ENCODE data around the gene TBC1D10A.

The TBC1D10A gene

DNA sequence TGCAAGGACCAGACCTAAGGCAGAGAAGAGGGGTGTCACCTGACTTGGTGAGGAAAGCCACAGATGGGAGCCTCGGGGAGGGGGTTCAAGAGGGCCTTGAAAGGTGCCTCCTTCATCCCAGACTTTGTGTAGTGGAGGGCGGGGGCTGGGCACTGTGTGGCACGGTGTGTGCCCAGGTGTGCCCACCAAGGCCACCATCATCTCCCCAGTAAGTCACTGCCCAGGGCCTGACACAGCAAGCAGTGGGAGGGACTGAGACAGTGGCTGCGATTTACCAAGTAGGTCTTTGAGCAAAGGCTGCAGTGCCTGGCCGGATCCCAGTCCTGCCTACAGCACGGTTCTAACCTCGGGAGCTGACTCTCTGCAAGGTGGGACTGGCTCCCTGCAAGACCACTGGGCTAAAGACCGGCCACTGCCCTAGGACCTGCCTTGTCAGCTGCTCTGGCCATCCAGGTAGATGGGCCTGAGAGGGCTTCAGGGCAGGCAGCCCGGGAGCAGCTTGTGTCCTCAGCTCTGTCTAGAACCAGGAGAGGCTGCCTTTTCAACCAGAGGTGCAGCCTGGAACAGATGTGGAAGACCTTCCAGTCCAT, 61.5 kb downstream of the TBC1D10A start:
- DNase-seq: no peak

DNA sequence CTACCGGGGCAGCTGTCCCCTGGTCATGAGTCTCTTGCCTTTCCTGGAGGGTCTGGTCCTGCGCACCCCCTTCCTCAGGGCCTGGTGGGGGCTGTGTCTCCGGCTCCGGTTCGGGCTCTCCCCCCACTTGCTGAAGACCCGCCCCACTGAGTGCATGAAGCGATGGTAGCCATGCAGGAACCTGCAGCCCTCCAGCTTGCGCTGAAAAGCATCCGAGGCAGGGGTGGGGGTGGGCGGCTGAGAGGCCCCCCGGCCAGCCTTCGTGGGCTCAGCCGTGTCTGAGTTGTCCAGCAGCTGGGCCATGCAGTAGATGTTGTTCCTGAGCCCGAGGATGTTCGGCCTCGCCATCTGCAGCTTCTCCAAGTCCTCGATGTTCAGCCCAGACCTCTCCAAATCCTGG, 62.9 kb downstream of the TBC1D10A start:
- no peak for DNase-seq

DNA sequence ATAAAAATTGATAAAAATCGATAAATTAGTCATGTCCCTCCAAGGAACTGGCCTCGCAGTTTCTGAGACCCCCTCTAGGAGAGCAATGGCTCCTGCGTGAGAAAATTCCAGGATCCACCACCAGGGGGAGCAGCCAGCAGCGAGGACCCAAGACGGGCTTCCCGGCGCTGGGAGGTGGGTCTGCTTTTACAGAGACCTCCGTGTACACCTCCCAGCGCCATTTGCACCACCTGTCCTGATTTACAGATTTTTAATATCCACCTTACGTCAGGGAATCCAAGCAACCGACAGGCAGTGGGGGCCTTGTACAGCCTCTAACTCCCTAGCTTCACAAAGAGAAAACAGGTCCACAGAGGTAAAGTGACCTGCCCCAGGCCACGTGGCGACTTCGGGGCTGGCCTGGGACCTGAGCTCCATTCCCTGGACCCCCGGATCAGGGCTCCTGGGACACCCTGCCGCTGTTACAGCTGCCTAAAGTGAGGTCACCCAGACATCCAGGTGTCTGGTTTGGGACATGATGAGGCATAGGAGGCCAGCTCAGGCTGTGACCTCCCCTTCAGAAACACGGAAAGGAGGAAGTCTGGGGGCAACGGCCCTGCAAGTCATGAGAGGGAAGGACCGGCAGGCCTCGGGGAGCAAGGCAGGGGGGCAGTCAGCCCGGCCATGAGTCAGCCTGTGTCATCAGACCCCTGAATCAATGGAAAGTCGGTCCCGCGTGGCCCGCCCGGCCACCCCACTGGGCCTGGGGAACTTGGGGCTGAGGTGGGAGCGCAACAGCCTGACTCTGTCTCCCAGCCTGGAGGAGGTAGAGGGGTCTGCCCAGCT, 63.6 kb downstream of the TBC1D10A start:
- DNase-seq: peak; percentile 68

- no peak for DNase-seq
Observed at GRCh38 chr22:30262112-30262511, 64.6 kb downstream of the TBC1D10A start.

- DNase-seq: no peak
Observed at GRCh38 chr22:30261134-30261533, 65.6 kb downstream of the TBC1D10A start.

GRCh38 chr22:30260682-30261081, 66.1 kb downstream of the TBC1D10A start:
- no peak for DNase-seq

- DNase-seq: no peak
Observed at GRCh38 chr22:30260276-30260675, 66.5 kb downstream of the TBC1D10A start.

- no peak for DNase-seq
Observed at GRCh38 chr22:30254314-30254713, 72.4 kb downstream of the TBC1D10A start.

- DNase-seq: no peak
Observed at GRCh38 chr22:30253205-30253852, 73.4 kb downstream of the TBC1D10A start.

GRCh38 chr22:30252411-30253204, 74.1 kb downstream of the TBC1D10A start:
- no peak for DNase-seq

- DNase-seq: no peak
Observed at GRCh38 chr22:30251711-30252110, 75.0 kb downstream of the TBC1D10A start.

GRCh38 chr22:30250661-30251267, 76.0 kb downstream of the TBC1D10A start:
- peak; percentile 24 for DNase-seq

- no peak for DNase-seq
Observed at GRCh38 chr22:30250039-30250565, 76.6 kb downstream of the TBC1D10A start.

GRCh38 chr22:30249049-30250038, 77.4 kb downstream of the TBC1D10A start:
- DNase-seq: no peak

DNA sequence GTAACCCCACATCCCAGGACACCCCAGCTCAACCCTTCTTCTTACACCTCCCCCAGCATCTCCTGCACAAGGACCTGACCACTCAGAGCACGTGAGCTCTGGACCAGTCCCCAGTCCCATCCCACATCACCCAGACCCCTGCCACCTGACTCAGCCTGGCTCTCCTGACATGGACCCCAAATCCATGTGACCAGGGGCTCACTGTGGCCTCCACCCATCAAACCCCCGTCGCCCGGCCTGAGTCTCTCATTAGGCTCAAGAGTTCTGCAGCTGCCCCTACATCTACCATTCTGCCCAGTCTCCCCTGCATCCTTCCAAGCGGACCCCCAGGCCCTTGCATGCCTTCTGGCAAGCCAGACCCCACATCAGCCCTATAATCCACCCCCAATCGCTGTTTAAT, 78.3 kb downstream of the TBC1D10A start:
- no peak for DNase-seq

DNA sequence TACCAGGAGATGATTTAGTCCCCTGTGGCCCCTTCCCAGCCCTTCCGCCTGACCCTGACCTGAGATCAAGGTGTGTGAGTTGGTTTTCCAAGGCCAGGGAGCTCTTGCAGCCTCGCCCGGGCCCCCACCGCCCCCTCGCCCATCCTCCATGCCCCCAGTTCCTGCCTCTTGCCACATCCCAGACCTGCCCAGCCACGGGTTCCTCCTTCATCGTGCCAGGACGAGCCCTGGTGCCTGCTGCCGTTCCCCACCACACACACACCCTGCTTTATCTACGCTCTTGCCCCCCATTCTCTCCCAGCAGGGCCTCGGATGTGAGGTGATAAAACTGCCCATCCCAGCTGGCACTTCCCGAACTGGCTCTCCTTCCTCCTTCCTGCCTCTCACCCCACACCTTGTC, 78.8 kb downstream of the TBC1D10A start:
- DNase-seq: no peak

GRCh38 chr22:30247561-30247960, 79.2 kb downstream of the TBC1D10A start:
- no peak for DNase-seq

DNA sequence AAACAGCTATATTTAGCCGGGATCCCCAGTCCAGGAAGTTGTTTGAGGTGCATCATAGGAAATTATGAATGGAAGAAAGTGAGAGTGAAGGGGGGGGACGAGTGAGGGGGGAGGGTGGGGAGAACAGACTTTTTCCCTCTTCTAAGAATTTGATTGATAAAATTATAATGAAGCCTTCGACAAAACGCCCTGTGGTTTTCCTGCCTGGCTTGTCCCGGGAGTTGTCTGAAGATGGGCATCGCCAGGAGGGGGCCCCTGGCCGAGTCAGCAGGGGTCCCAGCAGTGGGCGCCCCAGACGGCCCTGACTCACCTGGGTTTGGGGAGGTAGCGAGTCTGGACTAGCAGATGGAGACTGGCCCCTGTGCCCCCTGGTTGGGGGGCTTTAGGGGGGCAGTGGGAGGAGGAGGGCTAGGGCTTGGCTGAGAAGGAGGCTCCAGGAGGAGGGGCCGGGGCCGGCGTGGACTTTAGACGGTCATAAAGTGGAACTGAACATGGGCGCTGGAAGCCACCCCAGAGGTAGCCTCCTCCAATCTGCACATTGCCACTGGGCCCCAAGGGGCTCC, 79.8 kb downstream of the TBC1D10A start:
- DNase-seq: no peak

DNA sequence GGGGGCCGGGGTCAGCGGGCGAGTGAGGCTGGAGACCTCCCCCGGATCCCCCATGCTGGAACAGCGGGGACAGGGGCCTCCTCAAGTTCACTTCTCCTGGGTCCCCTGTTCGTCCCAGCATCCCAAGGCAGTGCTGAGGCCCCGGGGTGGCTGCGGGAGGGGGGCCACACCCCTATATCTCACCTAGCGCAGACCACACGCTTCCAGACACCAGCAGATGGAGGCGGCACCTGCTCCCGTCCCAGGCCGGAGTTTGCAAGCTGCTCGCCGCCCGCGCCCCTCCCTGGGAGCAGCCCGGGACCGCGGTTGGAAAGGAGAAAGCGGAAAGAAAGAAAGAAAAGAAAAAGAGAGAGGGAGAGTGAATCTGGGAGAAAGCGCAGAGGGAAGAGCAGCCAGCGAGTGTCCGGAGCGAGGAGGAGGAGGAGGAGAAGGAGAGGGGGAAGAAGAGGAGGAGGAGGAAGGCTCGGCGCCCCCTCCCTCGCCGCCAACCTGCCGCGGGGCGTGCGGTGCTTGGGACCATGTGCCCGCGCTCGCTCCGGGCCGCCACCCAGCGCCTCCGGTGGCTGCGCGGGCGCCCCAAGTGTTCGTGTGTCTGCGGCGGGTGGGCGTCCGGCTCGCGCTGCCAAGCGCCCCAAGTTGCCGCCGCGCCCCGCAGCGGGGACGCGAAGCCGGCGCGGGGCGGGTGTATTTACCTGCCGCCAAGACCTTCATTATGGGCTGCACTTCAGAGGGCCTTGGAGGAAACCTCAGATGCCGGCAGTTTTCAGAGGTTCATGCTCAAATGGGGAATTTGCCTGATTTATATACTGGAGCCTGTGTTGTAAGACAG, 80.5 kb downstream of the TBC1D10A start, which contains the start of gene LIF:
Gene LIF (minus strand): TSS at position 775 of the 829 bp plus-strand sequence. CDS start 64 bp downstream, at position 711.
- peak; percentile 61 for DNase-seq

All from stimulated activated naive CD4-positive, alpha-beta T cell treated with Interleukin-2 at 50 U/mL for 16 hours (primary cell).